Right lobe of liver (tissue), 6 donors: ENCODE results near the gene IDI1. TPM values are rescaled to one million over a fixed set of nuclear protein-coding genes. Genes with fewer than 3 reads are reported as not detected.
A peak's percentile ranks its signal among the peaks of the same experiment; 100 is the strongest.
"Not testable (repeated sequence)": the region's sequence is repeated elsewhere in the genome, so short reads cannot be mapped to it uniquely, and the experiment has no call there.

Experiments
- ATAC-seq, 4 donors: fragments of 200-7000 bp; cut with Tn5 transposase; one replicate each; pipeline ENCODE4 v1.9.1; 2020; ENCODE audit warnings: mild to moderate bottlenecking in 4 of 4, moderate library complexity in 4 of 4
- DNase-seq, 3 donors: peaks; one replicate each; pipeline ENCODE4 v3.0.0-alpha.2; 2020
- H3K27ac ChIP-seq, 3 donors: fragments of 200-600 bp; one replicate each; pipeline ENCODE4 v1.8.0; 2022
- H3K27me3 ChIP-seq, 2 donors: fragments of 200-600 bp; one replicate each; pipeline ENCODE4 v1.8.0; 2022
- H3K36me3 ChIP-seq, 4 donors: fragments of 200-600 bp; sonication (generic) in 1 of 4; one replicate each; pipeline versions ENCODE4 v1.5.1 to v1.8.0; 2017 to 2022; ENCODE audit warnings: control low read depth in 1 of 4
- H3K4me1 ChIP-seq, 4 donors: fragments of 200-600 bp; sonication (generic) in 1 of 4; one replicate each; pipeline versions ENCODE4 v1.5.1 to v1.8.0; 2017 to 2022; ENCODE audit warnings: control low read depth in 1 of 4
- H3K4me3 ChIP-seq, 3 donors: fragments of 200-600 bp; one replicate each; pipeline ENCODE4 v1.8.0; 2022
- H3K9me3 ChIP-seq, 4 donors: fragments of 200-600 bp; sonication (generic) in 1 of 4; one replicate each; pipeline versions ENCODE4 v1.5.1 to v1.8.0; 2017 to 2022; ENCODE audit warnings: control low read depth in 1 of 4
- CTCF ChIP-seq, 4 donors: fragments of 200-600 bp in 3 of 4; fragments of 450-650 bp in 1 of 4; IDR thresholded peaks; one replicate each; pipeline versions ENCODE4 v1.5.1 to v1.8.0; 2016 to 2022; ENCODE audit warnings: antibody characterized with exemption in 4 of 4, mild to moderate bottlenecking in 2 of 4
- POLR2A ChIP-seq: fragments of 450-650 bp; IDR thresholded peaks from one replicate; pipeline ENCODE4 v1.6.1; 2017; ENCODE audit warnings: antibody characterized with exemption, mild to moderate bottlenecking
- WGBS: methylation state at CpG from one replicate; pipeline ENCODE4 v1.1.6; 2018; ENCODE audit warnings: low coverage, low lambda C conversion rate; ENCODE audit not compliant: insufficient coverage; ENCODE audit errors: missing lambda C conversion rate; 5-methylcytosine and 5-hydroxymethylcytosine counted together
- intact Hi-C, 2 donors: fragments of 100-400 bp; cut with DNase I; formaldehyde crosslinking; loops; one replicate each; pipeline versions ENCODE4 v1.11.2 to v1.14.1; 2022
- total RNA-seq, 6 experiments: library from RNA; depleted of rRNA in 2 of 6; stranded (reverse); fragments of >200 nt in 2 of 6; fragmentation: NEBNext Ultra II Directional in 3 of 6; extraction: Animal tissue kit (Norgen Biotek cat#: 25700) in 3 of 6; gene quantifications; one replicate each; pipeline versions ENCODE4 v1.1.0 to v1.2.4, GENCODE V29; 2016 to 2023
- donor health status: DM: no; HTN: yes; CAD: no.
- donor health status: DM: no; HTN: no; CAD: no.
- donor health status: DM: no; HTN: no; CAD: no.
- donor health status: DM: no; HTN: yes; CAD: no.
- donor health status: DM: no; HTN: yes; CAD: no.

The IDI1 gene
- total RNA-seq, 6 experiments from 2014 or later = 14.7 to 79.7 (median 28.4) TPM

GRCh38 chr10:1040133-1040532 is 8.8 kb downstream of the IDI1 start:
- WGBS = 84% methylated on average over 3 of the region's 3 CpGs
- Histone ChIP-seq H3K27me3 (no peaks in the 10 kb centered on the region), H3K9me3 (no peaks in the 10 kb centered on the region), H3K4me1 (peaks cover 0 to 11% (median 2%) of the 10 kb centered on the region in 4 donors), H3K4me3 (no peak overlapping the region), H3K27ac (no peak overlapping the region), H3K36me3 (peaks cover 0 to 40% (median 21%) of the 10 kb centered on the region in 4 donors)
- intact Hi-C loops = no loop called here
- DNase-seq (no peak), ATAC-seq (no peak)
- TF ChIP-seq POLR2A = no peak
- TF ChIP-seq CTCF (IDR thresholded peaks at IDR 0.05) = no peak

GRCh38 chr10:1038769-1039168 is 10.2 kb downstream of the IDI1 start:
- H3K9me3 ChIP-seq, ATAC-seq, intact Hi-C loops, H3K27me3 ChIP-seq, H3K4me3 ChIP-seq, DNase-seq, H3K27ac ChIP-seq, H3K4me1 ChIP-seq: not testable (repeated sequence)
- WGBS = no CpG with 5 or more reads among the region's 20 CpGs
- peaks cover 0 to 40% (median 21%) of the 10 kb centered on the region in 4 donors for H3K36me3 ChIP-seq

GRCh38 chr10:1037098-1037497 is 11.8 kb downstream of the IDI1 start:
- DNase-seq (no peak), ATAC-seq (no peak)
- intact Hi-C loops = no loop called here
- no peak overlapping the region for H3K4me3 ChIP-seq
- H3K27me3 ChIP-seq = no peaks in the 10 kb centered on the region
- H3K4me1 ChIP-seq = no peaks in the 10 kb centered on the region
- WGBS = 79% methylated on average over 11 of the region's 11 CpGs
- H3K36me3 ChIP-seq = peaks cover 0 to 26% (median 12%) of the 10 kb centered on the region in 4 donors
- no peak overlapping the region for H3K27ac ChIP-seq
- TF ChIP-seq POLR2A = no peak
- no peak for TF ChIP-seq CTCF (IDR thresholded peaks at IDR 0.05)
- H3K9me3 ChIP-seq = no peaks in the 10 kb centered on the region

GRCh38 chr10:1036341-1036791 is 12.6 kb downstream of the IDI1 start:
- no peak overlapping the region for H3K27ac ChIP-seq
- TF ChIP-seq POLR2A (no peak), CTCF (IDR thresholded peaks at IDR 0.05) (no peak)
- DNase-seq (no peak), ATAC-seq (peak in 1 of 4 donors; percentile 53)
- peaks cover 0 to 18% (median 10%) of the 10 kb centered on the region in 4 donors for H3K36me3 ChIP-seq
- H3K4me1 ChIP-seq = no peaks in the 10 kb centered on the region
- intact Hi-C loops = no loop called here
- no peak overlapping the region for H3K4me3 ChIP-seq
- H3K9me3 ChIP-seq = no peaks in the 10 kb centered on the region
- WGBS = 80% methylated on average over 1 of the region's 14 CpGs
- no peaks in the 10 kb centered on the region for H3K27me3 ChIP-seq

GRCh38 chr10:1035201-1035600 is 13.7 kb downstream of the IDI1 start:
- intact Hi-C loops = no loop called here
- 74% methylated on average over 5 of the region's 6 CpGs for WGBS
- no peaks in the 10 kb centered on the region for H3K4me1 ChIP-seq
- H3K9me3 ChIP-seq = no peaks in the 10 kb centered on the region
- H3K36me3 ChIP-seq = peaks cover 0 to 7% (median 4%) of the 10 kb centered on the region in 4 donors
- no peaks in the 10 kb centered on the region for H3K27me3 ChIP-seq
- no peak overlapping the region for H3K27ac ChIP-seq
- DNase-seq (no peak), ATAC-seq (no peak)
- no peak for TF ChIP-seq CTCF (IDR thresholded peaks at IDR 0.05)
- TF ChIP-seq POLR2A = no peak
- H3K4me3 ChIP-seq = no peak overlapping the region
